ELR (cell line): ENCODE data around the gene DNAH8.
A peak's percentile ranks its signal among the peaks of the same experiment; 100 is the strongest.

ENCODE experiments used
- DNase-seq: peaks from one replicate; pipeline ENCODE4 v3.0.0-alpha.2; 2015; ENCODE audit warnings: low read depth

The DNAH8 gene

GRCh38 chr6:39018103-39018502 is 303.0 kb downstream of the DNAH8 start:
- DNase-seq = no peak

- no peak for DNase-seq
These were observed 305.0 kb downstream of the DNAH8 start for GRCh38 chr6:39020136-39020535.

GRCh38 chr6:39021041-39021440 is 305.9 kb downstream of the DNAH8 start:
- DNase-seq = no peak

GRCh38 chr6:39021779-39022178 is 306.7 kb downstream of the DNAH8 start:
- DNase-seq = no peak

GRCh38 chr6:39026175-39026574 is 311.1 kb downstream of the DNAH8 start:
- no peak for DNase-seq

- DNase-seq = peak; percentile 47
These were observed 314.3 kb downstream of the DNAH8 start for GRCh38 chr6:39029156-39030011.

- DNase-seq = no peak
These were observed 320.6 kb downstream of the DNAH8 start for GRCh38 chr6:39035681-39036080.

GRCh38 chr6:39037082-39037508 is 322.0 kb downstream of the DNAH8 start:
- DNase-seq = no peak

- no peak for DNase-seq
These were observed 322.6 kb downstream of the DNAH8 start for GRCh38 chr6:39037707-39038106.

- no peak for DNase-seq
These were observed 325.1 kb downstream of the DNAH8 start for GRCh38 chr6:39040080-39040673.

GRCh38 chr6:39041072-39041471 is 326.0 kb downstream of the DNAH8 start:
- DNase-seq = no peak

GRCh38 chr6:39043776-39044175 is 328.7 kb downstream of the DNAH8 start:
- DNase-seq = no peak

- no peak for DNase-seq
These were observed 329.1 kb downstream of the DNAH8 start for GRCh38 chr6:39044181-39044580.

- DNase-seq = no peak
These were observed 332.6 kb downstream of the DNAH8 start for GRCh38 chr6:39047434-39048327.

GRCh38 chr6:39048481-39049399 is 333.6 kb downstream of the DNAH8 start, which contains the start of gene GLP1R:
GLP1R (plus strand) TSS chr6:39048781; CDS start chr6:39048841, 60 bp downstream.
- no peak for DNase-seq

- DNase-seq = no peak
These were observed 334.6 kb downstream of the DNAH8 start for GRCh38 chr6:39049575-39050283.

GRCh38 chr6:39050453-39051112 is 335.5 kb downstream of the DNAH8 start:
- DNase-seq = no peak

GRCh38 chr6:39051399-39052122 is 336.4 kb downstream of the DNAH8 start:
- DNase-seq = peak; percentile 12

GRCh38 chr6:39053016-39053624 is 338.0 kb downstream of the DNAH8 start:
- no peak for DNase-seq
